GM23338 (cell line): ENCODE results near the gene LIPM. TPM values are rescaled to one million over a fixed set of nuclear protein-coding genes. Genes with fewer than 3 reads are reported as not detected.

Source experiments
- ATAC-seq: fragments of 200-7000 bp; cut with Tn5 transposase; 3 replicates; pipeline ENCODE4 v1.9.1; 2020
- DNase-seq: peaks from one replicate; pipeline ENCODE4 v3.0.0-alpha.2; 2015; ENCODE audit warnings: low spot score
- H2AFZ ChIP-seq: fragments of 200-600 bp; sonication (generic); 2 replicates; pipeline ENCODE4 v1.8.0; 2016; ENCODE audit warnings: antibody characterized with exemption, mild to moderate bottlenecking, moderate library complexity
- H3F3A ChIP-seq: fragments of 200-600 bp; sonication (generic); replicated peaks from 2 replicates; pipeline ENCODE4 v1.8.0; 2017; ENCODE audit warnings: antibody characterized with exemption, mixed run types, low read depth
- H3K27ac ChIP-seq: fragments of 200-600 bp; sonication (generic); 2 replicates; pipeline ENCODE4 v1.6.1; 2016; ENCODE audit warnings: low read depth
- H3K27me3 ChIP-seq: fragments of 200-600 bp; sonication (generic); 2 replicates; pipeline ENCODE4 v1.8.0; 2016; ENCODE audit warnings: mild to moderate bottlenecking, mixed run types, moderate library complexity; ENCODE audit not compliant: insufficient read depth
- H3K36me3 ChIP-seq: fragments of 200-600 bp; sonication (generic); 2 replicates; pipeline ENCODE4 v1.8.0; 2016; ENCODE audit warnings: mild to moderate bottlenecking; ENCODE audit not compliant: insufficient read depth
- H3K4me1 ChIP-seq: fragments of 200-600 bp; sonication (generic); 2 replicates; pipeline ENCODE4 v1.8.0; 2016; ENCODE audit warnings: mild to moderate bottlenecking, moderate library complexity; ENCODE audit not compliant: insufficient read depth
- H3K4me2 ChIP-seq: fragments of 200-600 bp; sonication (generic); 2 replicates; pipeline ENCODE4 v1.7.1; 2017; ENCODE audit warnings: mixed run types
- H3K4me3 ChIP-seq: fragments of 200-600 bp; sonication (generic); 2 replicates; pipeline ENCODE4 v1.6.1; 2016; ENCODE audit warnings: mixed run types
- H3K79me2 ChIP-seq: fragments of 200-600 bp; sonication (generic); replicated peaks from 2 replicates; pipeline ENCODE4 v1.8.0; 2017; ENCODE audit warnings: mild to moderate bottlenecking; ENCODE audit not compliant: insufficient read depth
- H3K9me2 ChIP-seq: fragments of 200-600 bp; sonication (generic); 2 replicates; pipeline ENCODE4 v1.8.0; 2017; ENCODE audit not compliant: insufficient read depth
- H4K20me1 ChIP-seq: fragments of 200-600 bp; sonication (generic); replicated peaks from 2 replicates; pipeline ENCODE4 v1.8.0; 2017; ENCODE audit warnings: mild to moderate bottlenecking; ENCODE audit not compliant: insufficient read depth
- H3K27ac Mint-ChIP-seq: 2 replicates; pipeline ENCODE4 v1.8.0; 2020; ENCODE audit warnings: inconsistent platforms, mild to moderate bottlenecking, moderate library complexity, mixed read lengths
- H3K27me3 Mint-ChIP-seq: 3 replicates; pipeline ENCODE4 v1.8.0; 2022; ENCODE audit warnings: low read depth, mild to moderate bottlenecking, moderate library complexity, mixed read lengths, inconsistent platforms; ENCODE audit not compliant: insufficient read depth, poor library complexity
- H3K36me3 Mint-ChIP-seq: 3 replicates; pipeline ENCODE4 v1.8.0; 2021; ENCODE audit warnings: low read depth, mild to moderate bottlenecking, inconsistent platforms, moderate library complexity, mixed read lengths
- H3K4me1 Mint-ChIP-seq: 3 replicates; pipeline ENCODE4 v1.8.0; 2020; ENCODE audit warnings: mild to moderate bottlenecking, inconsistent platforms, mixed read lengths
- H3K4me3 Mint-ChIP-seq: 3 replicates; pipeline ENCODE4 v1.8.0; 2021; ENCODE audit warnings: moderate library complexity, mild to moderate bottlenecking, inconsistent platforms, mixed read lengths
- H3K9me3 Mint-ChIP-seq: 3 replicates; pipeline ENCODE4 v1.8.0; 2020; ENCODE audit warnings: moderate library complexity, mild to moderate bottlenecking, inconsistent platforms, mixed read lengths
- CTCF ChIP-seq, 2 experiments: fragments of 200-600 bp in 1 of 2; sonication (generic) in 1 of 2; conservative IDR thresholded peaks; 2 replicates each; pipeline versions ENCODE4 v1.5.1 to v1.6.1; 2016 to 2017; ENCODE audit warnings: antibody characterized with exemption in 2 of 2, low read depth in 2 of 2, mild to moderate bottlenecking in 2 of 2, moderate library complexity in 1 of 2
- EZH2 ChIP-seq: fragments of 200-600 bp; sonication (generic); IDR thresholded peaks from one replicate; pipeline ENCODE4 v1.8.0; 2017; ENCODE audit warnings: antibody characterized with exemption, mild to moderate bottlenecking, low read depth; ENCODE audit not compliant: unreplicated experiment
- JUNB ChIP-seq: IDR thresholded peaks from one replicate; pipeline ENCODE4 v1.6.1; 2016; ENCODE audit warnings: antibody characterized with exemption; ENCODE audit not compliant: unreplicated experiment
- NANOG ChIP-seq: IDR thresholded peaks from 2 replicates; pipeline ENCODE4 v1.6.1; 2016; ENCODE audit warnings: antibody characterized with exemption, borderline replicate concordance
- POLR2AphosphoS5 ChIP-seq: IDR thresholded peaks from 2 replicates; pipeline ENCODE4 v1.6.1; 2016; ENCODE audit warnings: antibody characterized with exemption, low read depth
- STAT1 ChIP-seq: IDR thresholded peaks from one replicate; pipeline ENCODE4 v1.6.1; 2016; ENCODE audit warnings: antibody characterized with exemption; ENCODE audit not compliant: unreplicated experiment
- ZNF331 ChIP-seq: fragments of 250-450 bp; sonication (Bioruptor Pico); IDR thresholded peaks from 2 replicates; pipeline ENCODE4 v1.5.0; 2020; ENCODE audit warnings: low read depth, mild to moderate bottlenecking, moderate library complexity
- ZNF462 ChIP-seq: fragments of 250-450 bp; sonication (Bioruptor Pico); IDR thresholded peaks from 2 replicates; pipeline ENCODE4 v1.5.0; 2020; ENCODE audit warnings: mild to moderate bottlenecking, moderate library complexity
- polyA plus RNA-seq: library from polyadenylated mRNA; unstranded; fragments of >200 nt; fragmentation: Nextera tagmentation; extraction: Ambion mirVana; gene quantifications from 2 replicates; pipeline ENCODE4 v1.2.1, GENCODE V29; 2016
- total RNA-seq: library from RNA; depleted of rRNA; stranded (reverse); fragments of >200 nt; shearing (Covaris generic); gene quantifications from 2 replicates; pipeline ENCODE4 v1.2.3, GENCODE V29; 2014

The LIPM gene
- total and polyA plus RNA-seq, 2 experiments from 2014 or later, result not detected

GRCh38 chr10:88827671-88828070 is 25.1 kb downstream of the LIPM start:
- Mint-ChIP-seq H3K4me1 (no peaks in the 10 kb centered on the region; the same call in 2 of the 3 replicates), H3K27ac (no peak overlapping the region), H3K9me3 (no peaks in the 10 kb centered on the region), H3K36me3 (no peaks in the 10 kb centered on the region), H3K4me3 (no peak overlapping the region), H3K27me3 (no peaks in the 10 kb centered on the region)
- no peaks in the 10 kb centered on the region for H3K9me2 ChIP-seq
- H4K20me1 ChIP-seq, result no peaks in the 10 kb centered on the region
- H3K79me2 ChIP-seq, result no peaks in the 10 kb centered on the region
- ATAC-seq (no peak), DNase-seq (no peak)
- TF ChIP-seq JUNB (no peak), STAT1 (no peak), CTCF (conservative IDR thresholded peaks at IDR 0.05; ENCODE audit: low read depth in 2 of 2) (no peak), ZNF331 (no peak), ZNF462 (CRISPR knock-in tag) (no peak), NANOG (no peak), POLR2AphosphoS5 (no peak), EZH2 (no peak)
- no peaks in the 10 kb centered on the region for H3K36me3 ChIP-seq
- H3K27ac ChIP-seq, result no peak overlapping the region
- H3K4me2 ChIP-seq, result no peak overlapping the region
- H2AFZ ChIP-seq, result no peak overlapping the region
- H3F3A ChIP-seq, result no peaks in the 10 kb centered on the region
- H3K4me1 ChIP-seq, result no peaks in the 10 kb centered on the region
- H3K4me3 ChIP-seq, result no peak overlapping the region
- H3K27me3 ChIP-seq, result no peaks in the 10 kb centered on the region
